ENCODE results near the gene TRRAP. TPM values are rescaled to one million over a fixed set of nuclear protein-coding genes. Genes with fewer than 3 reads are reported as not detected.

The TRRAP gene
- total RNA-seq, 2 experiments from 2014 or later, result 44.5 to 46.5 TPM

DNA sequence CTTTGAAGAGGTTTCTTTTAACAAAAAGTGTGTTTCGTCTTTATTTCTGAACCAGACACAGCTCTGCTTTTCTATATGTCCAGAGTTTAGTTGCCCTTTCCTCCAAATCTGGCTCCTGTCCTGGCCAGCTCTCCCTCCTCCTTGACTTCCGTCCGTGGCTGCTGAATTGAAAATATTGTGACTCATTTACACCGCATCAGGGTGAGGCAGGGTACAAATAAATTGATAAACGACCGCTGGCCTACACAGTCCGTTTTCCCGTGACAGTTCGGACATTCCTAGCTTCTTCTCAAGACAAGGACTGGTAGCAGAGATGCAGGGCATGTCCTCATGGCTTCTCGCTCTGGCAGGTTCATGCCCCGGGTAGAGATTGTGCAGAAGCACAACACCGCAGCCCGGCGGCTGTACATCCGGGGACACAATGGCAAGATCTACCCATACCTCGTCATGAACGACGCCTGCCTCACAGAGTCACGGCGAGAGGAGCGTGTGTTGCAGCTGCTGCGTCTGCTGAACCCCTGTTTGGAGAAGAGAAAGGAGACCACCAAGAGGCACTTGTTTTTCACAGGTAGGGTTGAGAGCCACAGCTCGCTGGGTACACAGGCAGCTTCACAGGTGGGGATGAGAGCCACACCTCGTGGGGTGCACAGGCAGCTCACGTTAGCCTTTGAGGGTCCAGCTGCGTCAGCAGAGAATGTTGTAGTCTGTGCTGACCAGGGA lies 126.6 kb downstream of the TRRAP start:
- Mint-ChIP-seq H3K36me3 (peaks cover 23% of the 10 kb centered on the region), H3K27ac (no peak overlapping the region), H3K4me1 (peaks cover 20% of the 10 kb centered on the region), H3K27me3 (no peaks in the 10 kb centered on the region), H3K4me3 (no peak overlapping the region), H3K9me3 (no peaks in the 10 kb centered on the region)
- no peak for DNase-seq

DNA sequence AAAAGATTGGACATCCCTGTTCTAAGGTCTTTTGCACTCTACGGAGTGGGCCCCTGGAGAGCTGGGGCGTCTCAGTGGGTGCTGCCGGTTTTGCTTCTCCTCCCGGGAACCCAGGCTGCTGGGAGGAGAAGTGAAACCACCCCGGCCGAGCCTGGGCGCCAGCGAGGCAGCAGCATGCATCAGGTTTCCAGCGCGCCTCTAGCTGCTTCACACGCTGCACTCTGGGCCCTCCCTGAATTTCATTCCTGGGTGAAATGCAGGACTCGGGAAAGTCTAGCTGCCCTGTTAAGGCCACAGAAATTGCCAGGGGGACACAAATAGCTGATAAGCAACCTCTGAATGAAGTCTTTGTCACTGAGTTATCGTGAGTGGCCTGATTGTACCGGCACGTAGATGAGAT lies 127.4 kb downstream of the TRRAP start:
- Mint-ChIP-seq H3K9me3 (no peaks in the 10 kb centered on the region), H3K4me3 (no peak overlapping the region), H3K27me3 (no peaks in the 10 kb centered on the region), H3K27ac (no peak overlapping the region), H3K36me3 (peaks cover 30% of the 10 kb centered on the region), H3K4me1 (peaks cover 17% of the 10 kb centered on the region)
- DNase-seq, result no peak

DNA sequence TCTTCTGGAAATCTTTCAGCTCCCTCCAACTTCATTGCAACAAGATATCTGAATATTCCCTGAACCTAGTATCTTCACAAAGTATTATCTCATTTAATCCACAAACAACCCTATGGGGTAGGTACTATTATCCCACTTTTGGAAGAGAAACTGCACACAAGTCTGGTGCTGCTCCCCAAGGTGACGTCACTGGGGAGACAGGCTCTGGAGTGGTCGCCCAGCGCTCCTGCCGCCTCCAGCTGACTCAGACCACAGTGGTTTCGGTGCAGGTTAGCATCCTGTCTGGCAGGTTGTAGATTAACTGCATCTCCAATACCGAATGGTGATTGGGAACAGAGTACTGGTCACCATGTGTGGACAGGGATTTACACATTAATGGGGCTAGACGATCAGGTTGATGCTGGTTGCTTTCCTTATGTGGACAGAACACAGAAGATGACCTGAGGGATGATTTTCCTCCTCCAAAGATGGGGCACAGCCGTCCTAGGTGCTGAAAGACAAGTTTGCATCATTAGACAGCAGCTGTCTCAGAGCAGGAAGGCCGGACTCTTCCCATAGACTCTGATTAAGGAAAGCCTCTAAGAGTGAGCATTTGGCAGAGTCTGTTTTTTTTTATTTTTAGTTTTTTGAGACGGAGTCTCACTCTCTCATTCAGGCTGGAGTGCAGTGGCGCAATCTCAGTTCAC lies 128.6 kb downstream of the TRRAP start:
- no peaks in the 10 kb centered on the region for H3K9me3 Mint-ChIP-seq
- no peak overlapping the region for H3K27ac Mint-ChIP-seq
- no peaks in the 10 kb centered on the region for H3K27me3 Mint-ChIP-seq
- peaks cover 33% of the 10 kb centered on the region for H3K36me3 Mint-ChIP-seq
- peaks cover 9% of the 10 kb centered on the region for H3K4me1 Mint-ChIP-seq
- no peak for DNase-seq
- H3K4me3 Mint-ChIP-seq, result no peak overlapping the region

DNA sequence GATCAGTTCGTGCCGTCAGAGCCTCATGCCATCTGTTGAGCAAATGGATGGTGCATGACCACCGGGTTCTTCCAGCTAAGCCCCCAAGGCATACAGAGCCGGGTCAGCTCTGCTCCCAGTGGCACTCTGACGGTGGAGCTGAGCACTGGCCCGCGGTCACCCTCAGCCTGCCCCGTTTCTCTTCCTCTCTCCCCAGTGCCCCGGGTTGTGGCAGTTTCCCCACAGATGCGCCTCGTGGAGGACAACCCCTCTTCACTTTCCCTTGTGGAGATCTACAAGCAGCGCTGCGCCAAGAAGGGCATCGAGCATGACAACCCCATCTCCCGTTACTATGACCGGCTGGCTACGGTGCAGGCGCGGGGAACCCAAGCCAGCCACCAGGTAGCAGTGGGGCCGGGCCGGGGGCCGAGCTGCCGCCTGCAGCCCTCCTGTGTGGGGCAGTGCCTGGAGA lies 129.9 kb downstream of the TRRAP start:
- peaks cover under 1% of the 10 kb centered on the region for H3K4me1 Mint-ChIP-seq
- peaks cover 32% of the 10 kb centered on the region for H3K36me3 Mint-ChIP-seq
- no peak overlapping the region for H3K27ac Mint-ChIP-seq
- no peaks in the 10 kb centered on the region for H3K9me3 Mint-ChIP-seq
- DNase-seq, result no peak
- H3K27me3 Mint-ChIP-seq, result no peaks in the 10 kb centered on the region
- H3K4me3 Mint-ChIP-seq, result no peak overlapping the region

DNA sequence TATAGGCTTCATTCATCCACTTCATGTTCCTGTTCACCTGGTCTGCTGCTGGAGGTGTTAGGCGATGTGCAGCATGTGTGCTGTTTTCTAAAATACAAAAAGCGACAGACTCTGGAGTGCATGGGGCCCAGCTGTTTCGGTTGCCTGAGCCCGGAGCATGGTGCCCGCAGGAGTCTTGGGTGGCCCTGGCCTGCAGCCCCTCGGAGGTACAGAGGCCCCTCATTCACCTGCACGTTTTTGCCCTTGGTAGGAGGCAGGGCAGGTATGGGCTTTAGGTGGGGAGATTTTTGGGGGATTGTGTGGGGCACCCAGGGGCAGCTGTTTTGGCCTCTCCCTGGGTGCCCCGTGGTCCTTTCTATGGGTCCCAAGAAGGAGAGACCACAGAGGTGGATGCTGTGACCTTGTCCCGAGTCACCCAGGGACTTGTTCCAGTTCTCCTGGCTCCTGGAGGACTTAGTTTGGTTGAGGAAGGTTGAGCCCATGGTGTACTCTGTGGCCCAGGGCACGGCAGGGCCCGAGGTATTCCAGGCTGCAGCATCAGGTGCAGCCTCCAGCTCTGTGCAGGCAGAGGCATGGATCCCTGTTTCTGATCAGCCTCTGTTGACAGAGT lies 130.7 kb downstream of the TRRAP start:
- Mint-ChIP-seq H3K4me1 (no peaks in the 10 kb centered on the region), H3K4me3 (no peak overlapping the region), H3K9me3 (no peaks in the 10 kb centered on the region), H3K27me3 (no peaks in the 10 kb centered on the region), H3K36me3 (peaks cover 34% of the 10 kb centered on the region), H3K27ac (no peak overlapping the region)
- no peak for DNase-seq

DNA sequence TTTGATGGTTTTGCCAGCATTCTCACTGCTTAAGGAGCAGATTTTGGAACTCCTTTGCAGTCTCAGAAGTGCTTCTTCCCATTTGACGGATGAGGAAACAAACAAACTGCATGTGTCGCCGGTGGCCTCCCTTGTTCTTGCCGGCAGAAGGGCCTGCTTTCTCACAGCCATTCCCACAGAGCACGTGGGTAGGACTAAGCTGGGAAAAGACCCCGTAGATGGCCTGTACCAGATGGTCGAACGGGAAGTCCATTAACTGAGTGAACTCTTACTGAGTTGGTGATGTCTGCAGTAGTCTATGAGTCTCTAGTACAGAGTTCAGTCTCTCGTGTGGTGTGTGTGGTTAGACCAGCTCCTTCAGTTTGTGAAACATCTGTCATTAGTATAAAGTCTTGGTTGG lies 131.9 kb downstream of the TRRAP start:
- Mint-ChIP-seq H3K4me3 (no peak overlapping the region), H3K9me3 (no peaks in the 10 kb centered on the region), H3K27ac (no peak overlapping the region), H3K27me3 (no peaks in the 10 kb centered on the region), H3K36me3 (peaks cover 44% of the 10 kb centered on the region), H3K4me1 (no peaks in the 10 kb centered on the region)
- DNase-seq, result no peak

DNA sequence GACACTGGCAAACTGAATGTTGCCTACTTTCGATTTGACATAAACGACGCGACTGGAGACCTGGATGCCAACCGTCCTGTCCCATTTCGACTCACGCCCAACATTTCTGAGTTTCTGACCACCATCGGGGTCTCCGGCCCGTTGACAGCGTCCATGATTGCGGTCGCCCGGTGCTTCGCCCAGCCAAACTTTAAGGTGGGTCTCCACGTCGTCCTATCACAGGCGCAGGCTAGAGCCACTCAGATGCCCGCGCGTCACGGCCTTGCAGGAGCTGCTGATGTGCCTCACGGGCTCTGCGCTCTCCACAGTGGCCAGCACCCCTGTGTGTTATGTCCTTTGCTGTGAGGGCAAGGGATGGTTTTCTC lies 133.0 kb downstream of the TRRAP start:
- no peak for DNase-seq
- Mint-ChIP-seq H3K9me3 (no peaks in the 10 kb centered on the region), H3K4me3 (no peak overlapping the region), H3K27me3 (no peaks in the 10 kb centered on the region), H3K36me3 (peaks cover 48% of the 10 kb centered on the region), H3K27ac (no peak overlapping the region), H3K4me1 (peaks cover 1% of the 10 kb centered on the region)

DNA sequence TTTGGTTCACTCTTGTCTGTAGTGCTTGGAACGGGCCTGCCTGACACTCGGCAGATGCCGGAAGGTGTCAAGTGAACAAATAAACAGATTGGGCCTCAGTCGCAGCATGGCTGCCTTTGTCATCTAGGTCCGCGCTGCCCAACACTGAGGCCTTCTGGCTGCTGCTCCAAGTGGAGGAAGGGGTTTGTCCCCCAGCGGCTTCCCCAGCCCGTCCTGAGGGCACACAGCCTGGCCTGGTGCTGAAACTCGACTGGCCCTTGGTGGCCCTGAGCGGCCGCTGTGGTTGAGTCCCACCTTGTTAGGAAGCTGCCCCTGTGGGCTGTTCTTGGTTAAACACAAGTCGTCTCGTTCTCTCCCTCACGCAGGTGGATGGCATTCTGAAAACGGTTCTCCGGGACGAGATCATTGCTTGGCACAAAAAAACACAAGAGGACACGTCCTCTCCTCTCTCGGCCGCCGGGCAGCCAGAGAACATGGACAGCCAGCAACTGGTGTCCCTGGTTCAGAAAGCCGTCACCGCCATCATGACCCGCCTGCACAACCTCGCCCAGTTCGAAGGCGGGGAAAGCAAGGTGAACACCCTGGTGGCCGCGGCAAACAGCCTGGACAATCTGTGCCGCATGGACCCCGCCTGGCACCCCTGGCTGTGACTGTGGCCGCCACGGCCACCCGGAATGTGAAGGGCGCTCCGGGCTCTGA lies 133.5 kb downstream of the TRRAP start:
- DNase-seq, result no peak
- Mint-ChIP-seq H3K9me3 (no peaks in the 10 kb centered on the region), H3K36me3 (peaks cover 50% of the 10 kb centered on the region), H3K27me3 (no peaks in the 10 kb centered on the region), H3K4me3 (no peak overlapping the region), H3K4me1 (peaks cover 2% of the 10 kb centered on the region), H3K27ac (no peak overlapping the region)

DNA sequence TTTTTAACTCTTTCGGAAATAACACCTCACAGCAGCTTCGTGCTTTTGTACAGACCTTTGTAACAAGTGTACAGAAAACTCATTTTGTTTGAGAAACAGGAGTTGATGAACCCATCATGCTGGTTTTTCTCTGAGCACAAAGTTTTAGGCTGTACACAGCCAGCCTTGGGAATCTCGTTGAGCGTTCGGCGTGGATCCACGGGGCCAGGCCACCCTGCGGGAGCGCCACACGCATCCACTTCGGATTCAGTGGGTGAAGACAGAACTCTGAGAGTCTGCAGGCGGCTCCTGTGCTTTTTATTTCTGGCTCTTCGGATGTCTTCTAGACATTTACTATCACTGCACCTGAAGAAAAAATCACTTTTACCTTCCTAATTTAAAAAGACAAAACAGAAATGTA lies 134.4 kb downstream of the TRRAP start:
- Mint-ChIP-seq H3K9me3 (no peaks in the 10 kb centered on the region), H3K4me3 (no peak overlapping the region), H3K36me3 (peaks cover 57% of the 10 kb centered on the region), H3K27ac (no peak overlapping the region), H3K4me1 (peaks cover 2% of the 10 kb centered on the region), H3K27me3 (no peaks in the 10 kb centered on the region)
- DNase-seq, result no peak

DNA sequence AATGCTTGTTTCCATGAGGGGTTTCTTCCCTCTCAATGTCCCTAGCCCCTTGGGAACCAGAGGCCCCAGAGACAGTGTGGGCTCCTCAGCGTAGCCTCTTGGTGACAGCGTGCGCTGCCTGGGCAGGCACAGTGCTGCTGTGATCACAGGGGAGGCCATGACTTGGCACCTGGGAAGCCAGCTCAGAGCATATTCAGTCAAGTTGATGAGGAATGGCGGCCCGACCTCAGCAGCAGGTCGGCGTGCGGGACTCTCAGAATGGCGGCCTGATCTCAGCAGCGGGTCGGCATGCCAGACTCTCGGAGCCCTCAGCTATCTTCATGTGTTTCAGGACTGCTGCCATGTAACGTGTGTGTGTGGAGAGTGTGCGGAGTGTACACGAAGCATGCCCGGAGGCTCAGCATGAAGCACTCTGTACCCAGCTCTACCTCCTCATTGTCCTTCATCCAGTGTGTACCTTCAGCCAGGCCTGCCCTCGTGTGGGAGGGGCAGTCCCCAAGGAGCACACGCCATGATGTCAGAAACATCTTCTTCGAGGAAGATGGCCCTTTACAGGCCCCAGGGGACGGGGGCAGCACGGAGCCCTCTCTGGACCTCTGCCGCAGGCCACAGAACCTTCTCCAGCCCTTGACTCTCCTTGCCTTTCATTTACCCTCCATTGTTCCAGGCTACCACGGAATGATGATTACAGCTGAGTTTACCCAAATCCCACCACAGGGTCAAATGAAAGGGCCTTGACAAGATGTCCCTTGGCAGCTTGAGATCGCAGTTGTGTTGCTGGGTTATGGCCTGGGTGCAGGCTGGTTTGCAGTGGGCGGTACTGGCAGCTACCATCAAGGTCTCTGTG lies 135.2 kb downstream of the TRRAP start:
- H3K9me3 Mint-ChIP-seq, result no peaks in the 10 kb centered on the region
- H3K27me3 Mint-ChIP-seq, result no peaks in the 10 kb centered on the region
- no peak for DNase-seq
- peaks cover 58% of the 10 kb centered on the region for H3K36me3 Mint-ChIP-seq
- H3K4me3 Mint-ChIP-seq, result no peak overlapping the region
- no peak overlapping the region for H3K27ac Mint-ChIP-seq
- H3K4me1 Mint-ChIP-seq, result peaks cover 2% of the 10 kb centered on the region

DNA sequence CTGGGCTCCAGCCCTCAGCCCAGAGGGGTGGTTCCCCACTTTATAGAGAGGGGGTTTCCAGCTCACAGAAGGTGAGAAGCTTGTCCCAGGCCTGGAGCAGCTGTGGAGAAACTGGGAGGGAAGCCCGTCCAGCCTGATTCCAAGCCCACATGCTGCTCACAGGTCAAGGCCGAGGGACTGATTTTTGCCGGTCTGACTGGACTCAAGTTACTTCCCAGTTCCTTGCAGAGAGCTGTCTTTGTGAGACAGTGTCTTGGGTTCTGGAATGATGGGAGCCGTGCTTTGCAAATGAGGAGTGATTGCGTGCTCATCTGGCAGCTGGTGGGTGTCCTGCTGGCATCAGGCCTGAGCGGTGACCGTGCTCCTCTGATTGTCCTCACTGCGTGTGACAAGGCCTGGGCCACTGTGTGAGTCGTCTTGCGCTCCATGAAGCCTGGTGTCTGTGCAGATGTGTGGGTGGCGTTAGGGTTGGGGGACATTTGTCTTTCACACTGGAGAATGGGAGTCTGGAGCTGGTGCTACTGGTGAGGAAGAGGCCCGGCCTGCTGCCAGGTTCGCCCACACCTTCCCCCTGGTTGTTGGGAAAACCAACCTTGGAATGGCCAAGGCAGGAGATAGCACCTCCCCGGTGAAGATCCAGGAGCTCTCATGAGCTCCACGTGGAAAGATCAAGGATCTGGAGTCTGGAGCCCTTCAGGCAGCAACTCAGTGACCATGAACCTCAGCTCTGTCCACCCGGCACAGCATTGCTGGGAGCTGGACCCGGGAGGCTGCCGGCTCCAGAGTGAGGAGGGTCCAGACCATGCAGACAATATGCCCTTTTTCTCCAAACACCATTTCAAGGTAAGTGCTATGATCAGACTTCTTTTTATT lies 136.0 kb downstream of the TRRAP start:
- no peak overlapping the region for H3K27ac Mint-ChIP-seq
- no peaks in the 10 kb centered on the region for H3K27me3 Mint-ChIP-seq
- no peaks in the 10 kb centered on the region for H3K9me3 Mint-ChIP-seq
- DNase-seq, result no peak
- H3K36me3 Mint-ChIP-seq, result peaks cover 63% of the 10 kb centered on the region
- H3K4me1 Mint-ChIP-seq, result peaks cover 2% of the 10 kb centered on the region
- no peak overlapping the region for H3K4me3 Mint-ChIP-seq

DNA sequence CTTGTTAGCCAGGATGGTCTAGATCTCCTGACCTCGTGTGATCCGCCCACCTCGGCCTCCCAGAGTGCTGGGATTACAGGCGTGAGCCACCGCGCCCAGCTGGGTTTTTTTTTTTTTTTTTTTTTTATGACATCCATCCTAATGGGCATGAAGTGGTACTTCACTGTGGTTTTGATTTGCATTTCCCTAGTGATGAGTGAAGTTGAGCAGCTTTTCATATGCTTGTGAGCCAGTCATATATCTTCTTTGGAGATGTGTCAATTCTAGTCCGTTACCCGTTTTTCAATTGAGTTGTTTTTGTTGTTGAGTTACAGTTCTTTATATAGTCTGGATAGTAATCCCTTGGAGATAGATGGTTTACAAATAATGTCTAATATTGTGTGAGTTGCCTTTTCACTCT lies 137.9 kb downstream of the TRRAP start:
- Mint-ChIP-seq H3K27me3 (no peaks in the 10 kb centered on the region), H3K27ac (no peak overlapping the region), H3K9me3 (no peaks in the 10 kb centered on the region), H3K36me3 (peaks cover 63% of the 10 kb centered on the region), H3K4me1 (peaks cover 2% of the 10 kb centered on the region), H3K4me3 (no peak overlapping the region)
- DNase-seq, result no peak

DNA sequence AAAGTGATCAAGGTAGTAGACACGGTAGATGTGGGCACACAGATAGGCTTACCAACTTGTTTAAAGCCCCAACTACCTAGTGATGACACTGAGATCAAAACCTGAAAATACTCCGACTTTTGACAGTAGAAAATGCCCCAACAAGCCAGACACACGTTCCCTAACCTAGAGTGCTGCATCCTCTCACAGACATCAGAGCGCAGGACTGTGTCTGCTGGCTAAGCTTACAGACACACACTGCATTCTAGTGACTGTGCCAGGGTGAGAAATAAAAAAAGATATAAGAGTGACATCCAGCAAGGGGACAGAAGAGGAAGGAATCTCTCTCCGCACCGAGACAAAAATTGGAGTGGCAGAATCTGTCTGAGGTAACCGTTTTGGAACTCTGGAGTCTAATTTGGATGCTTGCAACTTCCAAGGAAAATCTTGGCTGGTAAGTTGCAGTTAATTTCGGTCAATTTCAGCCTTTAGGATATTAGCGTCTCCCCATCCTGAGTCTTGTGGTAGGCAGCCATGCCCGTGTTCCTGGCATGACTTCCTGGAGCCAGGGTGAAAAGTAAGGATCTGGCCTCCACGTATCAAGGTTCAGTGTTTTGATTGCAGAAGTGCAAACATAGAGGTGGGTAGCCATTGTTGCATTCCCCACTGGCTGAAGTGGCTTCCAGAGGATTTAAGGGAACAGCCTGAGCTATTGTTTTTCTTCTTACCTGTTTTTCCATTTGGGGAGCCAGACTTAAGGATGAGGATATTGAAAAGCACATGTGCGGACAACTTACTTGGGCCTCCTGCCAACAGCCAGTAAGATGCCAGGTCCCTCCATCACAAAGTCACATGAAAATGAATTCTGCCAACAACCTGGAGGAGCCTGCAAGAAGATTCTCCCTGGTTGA lies 141.4 kb downstream of the TRRAP start:
- Mint-ChIP-seq H3K4me3 (no peak overlapping the region), H3K27ac (no peak overlapping the region), H3K36me3 (peaks cover 53% of the 10 kb centered on the region), H3K4me1 (peaks cover 2% of the 10 kb centered on the region), H3K27me3 (no peaks in the 10 kb centered on the region), H3K9me3 (no peaks in the 10 kb centered on the region)
- no peak for DNase-seq

Measured in activated naive CD8-positive, alpha-beta T cell treated with anti-CD3 and anti-CD28 coated beads for 36 hours (primary cell).